GM19193 (cell line): ENCODE measurements around the gene ALS2CL.

ENCODE experiments used
- POLR2A ChIP-seq: IDR thresholded peaks from 4 replicates; pipeline ENCODE4 v1.6.1; 2011; ENCODE audit not compliant: insufficient read depth, insufficient read length; ENCODE audit errors: extremely low read depth

The ALS2CL gene, protein sequence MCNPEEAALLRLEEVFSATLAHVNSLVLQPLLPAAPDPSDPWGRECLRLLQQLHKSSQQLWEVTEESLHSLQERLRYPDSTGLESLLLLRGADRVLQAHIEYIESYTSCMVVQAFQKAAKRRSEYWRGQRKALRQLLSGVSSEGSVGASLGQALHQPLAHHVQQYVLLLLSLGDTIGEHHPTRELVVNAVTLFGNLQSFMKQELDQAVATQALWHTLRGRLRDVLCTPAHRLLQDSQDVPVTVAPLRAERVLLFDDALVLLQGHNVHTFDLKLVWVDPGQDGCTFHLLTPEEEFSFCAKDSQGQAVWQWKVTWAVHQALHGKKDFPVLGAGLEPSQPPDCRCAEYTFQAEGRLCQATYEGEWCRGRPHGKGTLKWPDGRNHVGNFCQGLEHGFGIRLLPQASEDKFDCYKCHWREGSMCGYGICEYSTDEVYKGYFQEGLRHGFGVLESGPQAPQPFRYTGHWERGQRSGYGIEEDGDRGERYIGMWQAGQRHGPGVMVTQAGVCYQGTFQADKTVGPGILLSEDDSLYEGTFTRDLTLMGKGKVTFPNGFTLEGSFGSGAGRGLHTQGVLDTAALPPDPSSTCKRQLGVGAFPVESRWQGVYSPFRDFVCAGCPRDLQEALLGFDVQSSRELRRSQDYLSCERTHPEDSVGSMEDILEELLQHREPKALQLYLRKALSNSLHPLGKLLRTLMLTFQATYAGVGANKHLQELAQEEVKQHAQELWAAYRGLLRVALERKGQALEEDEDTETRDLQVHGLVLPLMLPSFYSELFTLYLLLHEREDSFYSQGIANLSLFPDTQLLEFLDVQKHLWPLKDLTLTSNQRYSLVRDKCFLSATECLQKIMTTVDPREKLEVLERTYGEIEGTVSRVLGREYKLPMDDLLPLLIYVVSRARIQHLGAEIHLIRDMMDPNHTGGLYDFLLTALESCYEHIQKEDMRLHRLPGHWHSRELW

DNA sequence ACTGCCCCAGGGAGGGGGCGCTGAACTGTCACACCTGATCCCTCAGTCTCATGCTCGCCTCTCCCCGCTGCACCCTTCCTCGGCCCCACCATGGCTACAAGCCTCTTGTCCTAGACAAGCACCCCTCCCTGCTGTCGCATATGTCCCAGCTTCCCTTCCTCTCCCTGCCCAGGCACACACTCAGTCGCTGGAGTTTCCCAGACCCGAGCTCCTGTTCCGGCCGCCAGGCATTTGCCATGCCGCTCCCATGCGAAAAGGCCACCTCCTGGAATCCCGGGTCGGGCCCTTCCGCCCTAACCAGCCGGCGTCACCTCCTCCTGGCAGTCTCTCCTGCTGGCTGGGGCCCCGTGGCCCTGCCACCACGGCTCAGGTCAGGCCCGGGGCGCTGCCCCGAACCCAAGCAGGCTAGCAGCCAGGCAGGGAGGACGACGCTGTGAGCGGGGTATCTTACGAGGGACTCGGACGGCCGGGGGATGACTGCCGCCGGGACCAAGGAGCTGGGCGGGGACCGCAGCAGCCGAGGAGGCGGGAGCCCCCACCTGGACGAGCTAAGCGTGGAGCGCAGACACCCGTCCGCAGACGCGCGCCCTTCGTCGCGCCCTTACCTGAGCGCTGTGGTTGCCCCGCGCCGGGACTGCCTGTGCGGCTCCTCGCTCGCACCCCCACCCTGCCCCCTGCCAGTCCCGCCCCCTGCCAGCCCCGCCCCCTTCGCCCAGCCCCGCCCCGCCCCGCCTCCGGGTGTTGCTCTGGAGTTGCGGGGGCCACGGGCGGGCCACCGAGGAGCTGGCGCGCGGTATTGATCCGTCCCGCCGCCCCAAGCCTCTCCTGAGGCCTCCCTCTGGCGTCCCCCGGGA lies at the start of gene ALS2CL:
Gene ALS2CL (minus strand): TSS at position 642 of the 854 bp plus-strand sequence. CDS start 4,239 bp downstream, outside the sequence.
- no peak for TF ChIP-seq POLR2A

DNA sequence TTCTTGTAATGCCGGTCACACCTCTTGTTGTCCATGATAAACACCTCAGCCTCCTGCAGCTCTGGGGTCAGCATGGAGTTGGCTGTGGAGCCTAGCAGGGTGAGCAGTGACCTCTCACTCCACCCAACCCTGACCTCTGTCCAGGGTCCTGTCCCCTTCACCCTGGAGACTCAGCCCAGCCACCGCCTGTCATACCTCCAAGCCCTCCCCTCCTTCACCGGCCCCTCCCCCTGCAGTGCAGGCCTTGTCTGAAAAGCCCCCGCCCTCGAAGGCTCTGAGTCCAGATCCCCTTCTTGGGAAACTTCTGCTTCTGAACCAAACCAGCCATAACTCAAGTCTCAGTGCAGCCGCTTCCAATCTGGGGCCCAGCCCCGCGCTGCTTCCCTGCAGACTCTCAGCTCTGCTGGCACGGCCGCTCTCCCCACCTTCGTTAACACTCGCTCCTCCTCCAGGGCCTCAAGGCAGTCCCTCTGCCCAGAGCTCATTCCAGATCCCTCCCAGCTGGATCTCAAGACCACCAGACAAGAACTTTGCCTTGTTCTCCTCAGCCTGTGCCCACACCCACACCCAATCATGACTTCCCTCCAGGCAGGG lies 49.6 kb upstream of the ALS2CL start:
- TF ChIP-seq POLR2A, result no peak

DNA sequence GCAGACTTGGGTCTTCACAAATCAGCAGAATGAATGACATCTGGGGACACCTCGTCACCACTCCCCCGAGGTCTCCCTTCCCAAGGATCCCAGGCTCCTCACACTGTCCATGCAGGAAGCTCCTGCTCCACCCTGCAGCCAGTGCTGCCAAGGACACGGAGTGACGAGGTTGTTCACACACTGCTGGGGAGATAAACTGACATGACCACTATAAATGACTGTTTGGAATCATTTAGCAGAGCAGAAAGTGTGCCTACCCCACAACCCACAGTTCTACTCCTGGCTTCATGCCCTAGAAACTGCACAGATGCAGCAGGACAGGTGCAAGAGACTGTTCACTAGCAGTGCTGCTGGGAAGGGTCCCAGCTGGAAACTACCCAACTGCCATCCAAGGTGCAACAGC lies 43.9 kb upstream of the ALS2CL start:
- TF ChIP-seq POLR2A, result no peak

DNA sequence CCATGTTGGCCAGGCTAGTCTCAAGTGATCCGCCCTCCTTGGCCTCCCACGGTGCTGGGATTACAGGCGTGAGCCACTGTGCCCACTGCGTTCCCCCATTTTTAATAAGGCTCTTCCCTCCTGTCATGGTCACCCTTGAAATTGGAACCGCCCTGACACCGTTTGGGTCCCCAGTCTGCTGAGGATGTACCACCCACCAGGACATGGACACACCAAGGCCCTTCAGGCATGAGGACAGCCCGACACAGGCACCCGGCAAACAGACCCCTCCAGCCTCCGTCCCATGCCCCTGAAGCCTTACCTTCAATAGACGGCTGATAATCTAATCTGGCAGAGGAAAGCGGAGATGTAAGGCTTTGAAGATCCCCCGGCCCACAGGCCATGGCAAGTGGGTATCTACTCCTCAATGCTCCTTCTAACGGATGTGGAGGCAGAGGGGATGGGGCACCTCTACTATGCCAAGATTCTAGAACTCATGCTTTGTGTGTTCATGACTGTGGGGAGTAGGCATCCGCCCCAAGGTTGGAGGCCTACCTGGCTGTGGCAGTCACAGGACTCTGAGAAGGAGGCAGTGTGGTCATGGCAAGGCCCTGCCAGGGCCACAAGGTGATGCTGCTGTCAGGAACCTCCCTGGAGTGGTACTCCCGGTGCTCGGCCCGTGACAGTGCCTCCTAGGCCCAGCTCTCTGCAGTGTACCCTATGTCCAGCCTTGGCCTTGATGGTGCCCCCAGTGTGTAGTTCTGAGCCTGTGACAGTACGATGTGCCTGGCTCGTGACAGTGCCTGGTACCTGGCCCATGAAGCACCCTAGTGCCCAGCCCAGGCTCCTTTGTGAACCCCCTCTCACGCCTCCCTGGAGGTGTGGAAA lies 42.8 kb upstream of the ALS2CL start:
- TF ChIP-seq POLR2A, result no peak

DNA sequence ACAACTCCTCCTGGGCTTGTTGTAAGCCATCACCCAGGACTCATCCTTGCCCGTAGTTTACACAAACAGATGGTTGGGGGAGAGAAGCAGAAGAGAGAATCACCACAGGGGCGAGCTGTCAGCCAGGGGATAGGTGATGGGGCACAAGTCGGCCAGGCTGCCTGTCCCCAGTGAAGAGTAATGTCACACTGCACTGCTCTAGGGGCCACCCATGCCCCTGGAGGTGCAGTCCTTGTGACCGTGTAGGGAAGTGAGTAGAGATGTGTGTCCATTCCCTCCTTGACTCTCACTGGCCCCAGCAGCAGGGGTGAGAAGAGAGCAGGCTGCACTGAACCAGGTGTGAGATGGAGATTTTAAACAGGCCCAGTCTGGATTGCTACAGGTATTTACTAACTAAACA lies 41.3 kb upstream of the ALS2CL start:
- no peak for TF ChIP-seq POLR2A

DNA sequence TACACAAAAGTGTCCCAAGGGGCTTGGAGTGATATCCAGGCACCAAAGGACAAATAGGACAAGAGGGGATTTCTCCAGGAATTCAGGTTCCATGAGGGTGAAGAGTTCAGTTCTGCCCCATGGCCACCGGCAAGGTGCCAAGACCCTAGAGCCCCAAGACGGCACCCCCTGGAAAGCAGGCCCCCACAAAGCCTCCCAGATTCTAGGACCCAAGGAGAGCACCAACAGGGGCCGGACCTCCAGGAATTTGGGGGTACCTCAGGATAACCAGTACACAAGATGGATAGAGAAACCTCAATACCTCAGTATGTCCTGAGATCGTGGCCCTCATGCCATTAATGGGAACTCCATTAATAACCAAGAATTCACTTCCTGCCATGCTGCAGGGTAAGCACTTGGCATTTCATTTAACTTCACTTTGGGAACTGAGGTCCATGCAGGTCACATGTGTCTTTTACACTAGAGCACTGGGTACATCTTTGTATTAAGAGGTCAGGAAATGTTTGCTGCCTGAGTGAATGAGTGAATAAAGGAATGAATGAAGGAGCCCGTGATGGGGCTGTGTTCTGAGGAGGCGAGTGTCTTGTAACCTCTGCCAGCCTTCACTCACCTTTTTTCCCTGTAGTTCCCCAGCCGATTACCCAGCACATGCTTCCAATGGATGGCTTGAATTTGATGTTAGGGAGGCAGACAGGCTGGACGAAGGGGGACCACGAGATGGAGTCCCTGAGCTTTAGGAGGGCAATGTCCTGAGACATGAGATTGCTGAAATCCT lies 39.7 kb upstream of the ALS2CL start:
- TF ChIP-seq POLR2A, result no peak

DNA sequence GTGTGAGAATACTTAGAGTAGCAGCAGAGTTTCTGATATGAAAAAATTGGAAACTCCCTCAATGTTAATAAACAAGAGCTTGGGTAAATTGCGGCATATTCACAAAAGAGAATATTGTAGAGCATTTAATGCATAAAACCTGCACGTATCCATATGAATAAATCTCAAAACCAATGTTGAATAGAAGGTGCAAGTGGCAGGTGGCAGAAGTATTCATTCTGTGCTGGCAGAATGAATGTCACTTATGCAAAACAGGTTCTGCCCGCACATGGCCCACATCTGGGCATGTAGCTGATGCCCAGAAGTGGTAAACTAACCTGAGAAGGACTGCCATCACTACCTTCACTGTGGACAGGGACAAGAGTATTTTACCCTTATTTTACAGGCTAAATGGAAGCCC lies 38.3 kb upstream of the ALS2CL start:
- TF ChIP-seq POLR2A, result no peak

DNA sequence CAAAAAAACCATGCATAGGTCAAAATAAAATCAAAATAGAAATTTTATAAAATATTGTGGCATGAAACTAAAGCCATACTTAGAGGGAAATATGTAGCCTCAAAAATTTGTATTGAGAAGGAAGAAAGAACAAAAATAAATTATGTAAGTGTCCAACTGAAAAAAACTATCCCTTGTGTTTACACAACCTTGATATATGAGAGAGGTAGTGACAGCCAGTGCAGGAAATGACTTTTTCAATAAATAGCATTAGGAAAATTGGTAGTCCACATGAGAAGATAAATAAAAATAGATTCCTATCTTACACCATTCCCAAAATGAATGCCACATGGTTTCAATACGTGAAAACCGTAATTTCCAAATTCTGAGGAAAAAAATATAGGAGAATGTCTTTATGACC lies 37.3 kb upstream of the ALS2CL start:
- TF ChIP-seq POLR2A, result no peak

DNA sequence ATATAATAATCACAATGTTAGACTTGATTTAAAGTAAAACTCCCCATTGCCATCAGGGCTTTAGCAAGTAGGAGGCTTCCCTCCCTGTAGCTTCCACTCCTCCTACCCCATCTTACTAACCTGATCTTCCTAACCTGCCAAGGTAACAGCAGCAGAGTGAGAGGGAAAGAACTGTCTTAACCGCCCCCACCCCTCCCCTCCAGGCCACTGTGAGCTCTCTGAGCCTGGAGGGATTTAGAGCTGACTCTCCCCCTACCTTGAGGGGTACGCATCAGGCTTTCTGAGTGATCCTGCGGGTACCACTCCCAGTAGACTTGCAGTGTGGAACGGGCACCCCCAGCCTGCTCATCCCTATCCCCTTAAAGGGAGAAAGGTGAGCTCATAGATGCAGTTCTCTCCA lies 35.6 kb upstream of the ALS2CL start:
- TF ChIP-seq POLR2A, result no peak

DNA sequence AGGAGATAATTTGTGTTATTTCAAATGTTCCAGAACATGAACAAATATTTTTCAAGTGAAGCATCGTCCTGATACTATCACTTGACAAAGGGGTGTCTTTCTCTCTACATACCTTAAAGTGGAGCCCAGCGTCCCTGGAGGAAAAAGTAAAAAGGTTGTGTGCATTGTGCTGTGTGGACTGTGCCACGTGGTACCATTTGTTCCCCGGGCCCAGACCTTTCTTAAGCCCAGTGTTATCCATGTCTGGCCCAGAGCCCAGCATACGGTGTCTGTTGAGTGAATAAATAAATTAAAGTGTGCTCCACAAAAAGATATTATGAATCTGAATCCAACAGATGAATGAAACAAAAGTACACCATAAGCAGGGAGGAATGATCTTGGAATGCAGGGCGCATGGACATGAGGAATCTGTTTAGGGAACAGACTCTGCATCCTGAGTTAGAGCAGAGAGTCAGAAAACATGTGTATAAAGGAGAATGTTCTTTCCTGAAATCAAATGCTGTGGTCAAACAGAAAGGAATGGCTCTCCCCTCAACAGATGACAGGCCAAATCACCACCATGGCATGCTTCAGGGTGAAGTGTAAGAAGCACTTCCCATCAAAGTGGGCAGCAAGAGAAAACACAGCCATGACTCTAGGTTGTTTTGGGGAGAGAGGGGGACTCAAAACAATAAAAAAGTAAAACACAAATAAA lies 32.3 kb upstream of the ALS2CL start:
- TF ChIP-seq POLR2A, result no peak

DNA sequence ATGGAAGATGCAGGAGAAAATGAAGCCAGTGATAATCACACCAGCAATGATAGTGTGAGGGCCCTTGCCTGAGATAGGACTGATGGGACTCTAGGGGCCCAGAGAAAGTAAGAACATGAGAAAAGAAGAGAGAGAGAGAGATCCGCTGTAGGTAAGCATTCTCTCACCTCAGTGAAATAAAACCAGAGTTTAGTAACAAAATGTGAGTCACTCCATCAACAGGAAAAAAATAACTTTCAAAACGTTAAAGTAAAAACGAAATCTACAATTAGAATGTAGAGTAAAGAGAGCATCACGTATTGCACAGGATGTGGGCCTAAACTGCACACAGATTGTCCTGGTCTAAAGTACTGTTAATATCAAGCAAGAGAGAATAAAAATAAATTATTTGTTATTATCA lies 30.9 kb upstream of the ALS2CL start:
- no peak for TF ChIP-seq POLR2A

DNA sequence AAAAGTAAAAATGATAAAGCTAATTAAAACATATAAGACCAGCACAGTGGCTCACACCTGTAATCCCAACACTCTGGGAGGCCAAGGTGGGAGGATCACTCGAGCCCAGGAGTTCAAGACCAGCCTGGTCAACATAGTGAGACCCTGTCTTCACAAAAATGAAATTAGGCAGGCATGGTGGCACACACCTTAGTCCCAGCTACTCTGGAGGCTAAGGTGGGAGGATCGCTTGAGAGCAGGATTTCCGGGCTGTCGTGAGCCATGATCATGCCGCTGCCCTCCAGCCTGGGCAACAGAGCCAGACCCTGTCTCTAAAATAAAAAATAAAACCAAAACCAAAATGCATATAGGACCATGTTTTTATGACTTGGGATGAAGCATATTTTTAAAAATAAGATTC lies 29.0 kb upstream of the ALS2CL start:
- no peak for TF ChIP-seq POLR2A
